Subcutaneous adipose tissue (tissue), 4 donors: ENCODE results near the gene NACA2. TPM values are rescaled to one million over a fixed set of nuclear protein-coding genes. Genes with fewer than 3 reads are reported as not detected.
A peak's percentile ranks its signal among the peaks of the same experiment; 100 is the strongest.

ENCODE experiments used
- total RNA-seq, 4 donors: library from RNA; depleted of rRNA; stranded (reverse); fragments of >200 nt; gene quantifications; one replicate each; pipeline ENCODE4 v1.1.0, GENCODE V29; 2016
- TF ChIP-seq, protein P1 (sequence below): fragments of 450-650 bp; IDR thresholded peaks from one replicate; pipeline ENCODE4 v1.5.1; 2016; ENCODE audit warnings: low read depth, mild to moderate bottlenecking, control low read depth, antibody characterized with exemption, moderate library complexity

The NACA2 gene
- total RNA-seq, 4 donors from 2014 or later = not detected

DNA sequence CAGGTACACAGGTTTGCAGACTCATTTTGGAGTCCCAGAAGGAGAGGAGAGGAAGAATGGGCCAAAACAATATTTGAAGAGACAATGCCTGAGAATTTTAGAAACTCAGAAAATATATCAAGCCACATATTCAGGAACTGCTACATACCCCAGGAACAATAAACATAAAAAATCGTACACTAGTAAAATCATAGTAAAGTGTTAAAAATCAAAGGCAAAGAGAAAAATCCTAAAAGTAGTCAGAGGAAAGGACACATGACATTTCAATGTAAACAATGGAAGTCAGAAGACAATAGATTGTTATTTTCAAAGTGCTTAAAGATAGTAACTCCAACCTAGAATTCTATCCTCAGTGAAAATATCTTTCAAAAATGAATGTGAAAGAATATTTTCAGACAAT lies 28.5 kb upstream of the NACA2 start:
- TF ChIP-seq, protein P1, sequence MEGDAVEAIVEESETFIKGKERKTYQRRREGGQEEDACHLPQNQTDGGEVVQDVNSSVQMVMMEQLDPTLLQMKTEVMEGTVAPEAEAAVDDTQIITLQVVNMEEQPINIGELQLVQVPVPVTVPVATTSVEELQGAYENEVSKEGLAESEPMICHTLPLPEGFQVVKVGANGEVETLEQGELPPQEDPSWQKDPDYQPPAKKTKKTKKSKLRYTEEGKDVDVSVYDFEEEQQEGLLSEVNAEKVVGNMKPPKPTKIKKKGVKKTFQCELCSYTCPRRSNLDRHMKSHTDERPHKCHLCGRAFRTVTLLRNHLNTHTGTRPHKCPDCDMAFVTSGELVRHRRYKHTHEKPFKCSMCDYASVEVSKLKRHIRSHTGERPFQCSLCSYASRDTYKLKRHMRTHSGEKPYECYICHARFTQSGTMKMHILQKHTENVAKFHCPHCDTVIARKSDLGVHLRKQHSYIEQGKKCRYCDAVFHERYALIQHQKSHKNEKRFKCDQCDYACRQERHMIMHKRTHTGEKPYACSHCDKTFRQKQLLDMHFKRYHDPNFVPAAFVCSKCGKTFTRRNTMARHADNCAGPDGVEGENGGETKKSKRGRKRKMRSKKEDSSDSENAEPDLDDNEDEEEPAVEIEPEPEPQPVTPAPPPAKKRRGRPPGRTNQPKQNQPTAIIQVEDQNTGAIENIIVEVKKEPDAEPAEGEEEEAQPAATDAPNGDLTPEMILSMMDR = no peak

GRCh38 chr17:61618950-61619349 lies 27.9 kb upstream of the NACA2 start:
- TF ChIP-seq, protein P1 = peak; percentile 71

- TF ChIP-seq, protein P1 = no peak
Observed at GRCh38 chr17:61617330-61617729, 26.3 kb upstream of the NACA2 start.

- TF ChIP-seq, protein P1 = no peak
Observed at GRCh38 chr17:61616783-61617182, 25.8 kb upstream of the NACA2 start.

DNA sequence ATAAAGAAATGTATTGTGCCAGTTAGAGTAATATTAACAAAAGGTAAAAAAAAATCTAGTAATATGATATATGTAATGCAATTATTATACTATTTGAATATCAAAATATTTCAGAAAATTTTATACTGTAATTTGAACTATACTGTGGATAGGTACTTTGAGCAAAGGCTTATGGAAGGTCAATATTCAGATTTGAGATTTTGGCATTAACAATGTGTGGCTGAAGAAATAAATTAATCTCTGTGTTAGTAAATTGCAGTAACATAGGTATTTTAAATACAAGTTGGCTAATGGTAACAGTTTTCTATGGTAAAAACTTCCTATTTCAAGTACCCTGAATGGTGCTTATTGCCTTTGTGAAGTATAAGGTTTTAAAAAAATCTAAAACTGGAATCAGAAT lies 23.2 kb upstream of the NACA2 start:
- TF ChIP-seq, protein P1 = peak; percentile 77

DNA sequence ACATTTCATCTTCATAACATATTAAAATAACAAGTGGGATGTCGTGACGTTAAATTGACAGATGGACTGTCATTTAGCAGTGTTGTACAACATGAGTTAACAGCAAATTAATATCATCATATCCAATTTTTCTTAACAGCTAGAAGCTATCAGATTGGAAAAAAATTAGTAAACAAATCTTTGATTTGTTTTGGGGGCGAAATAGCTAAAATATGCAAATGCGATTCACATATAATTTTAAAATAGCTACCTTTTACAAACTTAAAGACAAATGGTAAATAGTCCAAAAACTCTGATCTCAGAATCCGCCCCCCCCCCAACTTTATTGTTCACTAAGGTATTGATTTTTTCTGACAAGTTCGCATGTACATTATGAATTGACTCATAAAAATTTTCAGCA lies 20.3 kb upstream of the NACA2 start:
- TF ChIP-seq, protein P1 = no peak

DNA sequence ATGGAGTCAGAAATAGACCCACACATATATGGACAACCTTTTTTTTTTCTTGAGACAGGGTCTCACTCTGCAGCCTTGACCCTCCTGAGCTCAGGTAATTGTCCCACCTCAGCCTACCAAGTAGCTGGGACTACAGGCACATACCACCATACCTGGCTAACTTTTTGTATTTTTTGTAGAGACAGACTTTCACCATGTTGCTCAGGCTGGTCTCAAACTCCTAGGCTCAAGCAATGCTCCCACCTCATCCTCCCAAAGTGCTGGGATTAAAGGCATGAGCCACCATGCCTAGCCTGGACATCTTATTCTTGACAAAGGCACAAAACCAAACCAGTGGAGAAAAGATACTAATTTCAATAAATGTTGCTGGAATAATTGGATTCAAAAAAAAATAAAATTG lies 14.7 kb upstream of the NACA2 start:
- TF ChIP-seq, protein P1 = no peak
